ENCODE data around the gene SERPINE2.

SERPINE2 gene

DNA sequence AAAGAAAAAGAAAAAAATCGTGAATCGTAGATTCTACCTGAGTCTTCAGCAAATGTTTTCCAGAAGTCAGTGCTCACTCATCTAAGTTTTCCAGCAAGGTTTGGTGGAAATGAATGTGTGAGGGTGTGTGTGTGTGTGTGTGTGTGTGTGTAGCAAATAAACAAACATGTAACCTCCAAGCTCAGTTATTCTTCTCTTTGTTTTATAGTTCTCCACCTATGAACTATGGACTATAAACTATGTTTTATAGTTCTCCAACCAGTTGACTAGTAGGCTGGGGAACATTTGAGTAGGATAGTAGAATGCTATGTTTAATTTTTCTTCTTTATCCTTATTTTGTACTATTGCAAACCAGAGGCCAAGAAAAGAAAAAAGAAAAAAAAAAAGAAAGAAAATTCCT, 44.6 kb upstream of the SERPINE2 start:
- Histone ChIP-seq H3K27me3 (ENCODE audit: insufficient read depth, low read depth, severe bottlenecking) (no peaks in the 10 kb centered on the region), H3K27ac (no peak overlapping the region), H3K4me3 (ENCODE audit: low read depth, low read length) (no peak overlapping the region), H3K36me3 (no peaks in the 10 kb centered on the region), H3K9me3 (ENCODE audit: severe bottlenecking) (no peaks in the 10 kb centered on the region)
- DNase-seq, result no peak
- TF ChIP-seq, protein P1, sequence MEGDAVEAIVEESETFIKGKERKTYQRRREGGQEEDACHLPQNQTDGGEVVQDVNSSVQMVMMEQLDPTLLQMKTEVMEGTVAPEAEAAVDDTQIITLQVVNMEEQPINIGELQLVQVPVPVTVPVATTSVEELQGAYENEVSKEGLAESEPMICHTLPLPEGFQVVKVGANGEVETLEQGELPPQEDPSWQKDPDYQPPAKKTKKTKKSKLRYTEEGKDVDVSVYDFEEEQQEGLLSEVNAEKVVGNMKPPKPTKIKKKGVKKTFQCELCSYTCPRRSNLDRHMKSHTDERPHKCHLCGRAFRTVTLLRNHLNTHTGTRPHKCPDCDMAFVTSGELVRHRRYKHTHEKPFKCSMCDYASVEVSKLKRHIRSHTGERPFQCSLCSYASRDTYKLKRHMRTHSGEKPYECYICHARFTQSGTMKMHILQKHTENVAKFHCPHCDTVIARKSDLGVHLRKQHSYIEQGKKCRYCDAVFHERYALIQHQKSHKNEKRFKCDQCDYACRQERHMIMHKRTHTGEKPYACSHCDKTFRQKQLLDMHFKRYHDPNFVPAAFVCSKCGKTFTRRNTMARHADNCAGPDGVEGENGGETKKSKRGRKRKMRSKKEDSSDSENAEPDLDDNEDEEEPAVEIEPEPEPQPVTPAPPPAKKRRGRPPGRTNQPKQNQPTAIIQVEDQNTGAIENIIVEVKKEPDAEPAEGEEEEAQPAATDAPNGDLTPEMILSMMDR (IDR thresholded peaks at IDR 0.05; ENCODE audit: low read depth, low read length), result no peak

DNA sequence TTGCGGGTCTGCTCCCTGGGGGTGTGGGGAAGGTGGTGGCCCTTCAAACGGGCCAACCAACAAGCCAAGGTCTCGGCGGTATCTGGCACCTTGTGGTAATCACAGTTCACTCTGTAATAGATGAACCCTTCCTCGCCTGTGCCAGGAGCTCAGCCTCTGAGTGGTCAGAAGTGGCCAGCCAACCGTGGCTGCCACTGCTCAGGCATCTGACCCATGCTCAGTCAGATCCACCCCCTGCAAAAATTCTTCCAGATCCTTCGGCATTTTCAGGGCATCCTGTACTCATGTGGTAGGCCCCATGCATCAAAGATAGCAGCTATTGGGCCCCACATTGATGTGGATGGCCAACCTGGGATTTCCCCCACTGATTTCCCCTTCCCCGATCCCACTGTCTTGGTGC, 39.6 kb upstream of the SERPINE2 start:
- no peak for DNase-seq
- no peak overlapping the region for H3K27ac ChIP-seq
- no peak overlapping the region for H3K4me3 ChIP-seq (ENCODE audit: low read depth, low read length)
- TF ChIP-seq, protein P1 (IDR thresholded peaks at IDR 0.05; ENCODE audit: low read depth, low read length), result no peak
- no peaks in the 10 kb centered on the region for H3K9me3 ChIP-seq (ENCODE audit: severe bottlenecking)
- no peaks in the 10 kb centered on the region for H3K36me3 ChIP-seq
- no peaks in the 10 kb centered on the region for H3K27me3 ChIP-seq (ENCODE audit: insufficient read depth, low read depth, severe bottlenecking)

DNA sequence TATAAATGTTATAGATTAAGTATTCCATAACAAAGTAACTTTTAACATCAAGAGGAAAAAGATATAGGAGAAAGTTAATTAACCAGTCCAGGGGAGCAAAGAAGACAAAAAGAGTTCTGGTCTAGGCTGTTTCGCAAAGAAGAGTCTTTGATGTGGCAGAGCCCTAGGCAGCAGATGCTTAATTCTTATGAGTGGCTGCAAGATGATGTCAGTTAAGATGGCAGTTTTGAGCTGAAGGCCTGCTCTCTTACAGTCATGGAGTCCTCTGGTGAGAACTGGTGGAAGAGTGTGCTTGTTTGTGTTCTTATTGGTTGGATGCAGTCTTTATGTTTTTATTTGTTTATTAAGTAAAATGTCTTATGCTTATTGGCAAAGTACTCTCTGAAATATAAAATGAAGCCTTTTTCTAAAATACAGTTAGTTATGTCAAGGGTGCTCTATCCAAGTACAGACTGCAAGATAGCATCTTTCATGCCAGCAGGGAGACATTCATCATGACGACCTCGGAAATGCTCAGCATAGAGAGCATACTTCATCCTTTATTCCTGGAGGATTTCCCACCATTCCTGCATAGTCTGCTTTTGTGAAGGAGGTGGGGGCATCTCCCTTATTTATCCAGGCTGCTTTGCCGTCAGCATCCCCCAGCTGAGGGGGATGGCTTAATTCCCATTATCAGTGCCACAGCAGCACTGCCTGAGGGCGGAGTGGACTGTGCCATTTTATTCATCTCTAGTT, 38.9 kb upstream of the SERPINE2 start:
- no peak for DNase-seq

DNA sequence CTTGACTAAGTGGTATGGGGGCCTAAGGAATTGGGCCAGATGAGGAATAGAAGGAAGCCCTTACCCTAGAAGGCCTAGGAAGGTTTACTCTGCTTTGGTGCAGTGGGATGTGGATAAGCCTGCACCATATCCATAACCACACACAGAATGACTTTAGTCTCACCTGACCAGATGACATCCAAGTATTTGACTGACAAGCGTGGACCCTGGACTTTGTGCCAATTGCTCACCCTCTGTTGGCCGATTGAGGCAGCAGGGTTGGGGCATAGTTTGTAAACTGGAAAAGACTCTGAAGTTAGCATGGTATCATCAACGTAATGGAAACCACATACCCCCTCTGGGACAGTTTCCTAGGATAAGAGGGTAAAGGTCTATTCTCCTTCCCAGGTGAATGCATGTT, 36.5 kb upstream of the SERPINE2 start:
- Histone ChIP-seq H3K27me3 (ENCODE audit: insufficient read depth, low read depth, severe bottlenecking) (no peaks in the 10 kb centered on the region), H3K4me3 (ENCODE audit: low read depth, low read length) (no peak overlapping the region), H3K27ac (no peak overlapping the region), H3K9me3 (ENCODE audit: severe bottlenecking) (no peaks in the 10 kb centered on the region), H3K36me3 (no peaks in the 10 kb centered on the region)
- TF ChIP-seq, protein P1 (IDR thresholded peaks at IDR 0.05; ENCODE audit: low read depth, low read length), result no peak
- DNase-seq, result no peak

More for the DNA sequence above, 38.9 kb upstream of the SERPINE2 start:
- no peaks in the 10 kb centered on the region for H3K9me3 ChIP-seq (ENCODE audit: severe bottlenecking)
- no peaks in the 10 kb centered on the region for H3K27me3 ChIP-seq (ENCODE audit: insufficient read depth, low read depth, severe bottlenecking)
- TF ChIP-seq, protein P1 (IDR thresholded peaks at IDR 0.05; ENCODE audit: low read depth, low read length), result no peak
- H3K4me3 ChIP-seq (ENCODE audit: low read depth, low read length), result no peak overlapping the region
- no peaks in the 10 kb centered on the region for H3K36me3 ChIP-seq
- H3K27ac ChIP-seq, result no peak overlapping the region

DNA sequence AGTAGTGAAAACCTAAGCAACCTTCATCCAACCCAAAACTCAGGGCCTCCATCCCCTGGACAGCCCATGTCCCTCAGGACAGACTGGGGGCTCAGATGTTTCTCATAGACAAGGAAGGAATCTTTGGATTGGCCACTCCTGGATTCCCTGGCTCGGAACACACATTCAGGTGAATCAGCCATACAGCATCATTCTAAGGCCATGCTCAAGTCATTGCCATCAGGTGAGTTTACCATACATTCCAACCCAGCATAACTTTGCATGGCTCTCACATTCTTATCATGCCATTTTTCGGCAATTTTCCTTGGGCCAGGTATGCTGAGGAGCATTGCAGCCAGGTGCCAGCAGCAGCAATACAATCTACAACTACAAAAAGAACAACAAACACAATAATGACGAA, 34.6 kb upstream of the SERPINE2 start:
- no peaks in the 10 kb centered on the region for H3K27me3 ChIP-seq (ENCODE audit: insufficient read depth, low read depth, severe bottlenecking)
- no peak overlapping the region for H3K4me3 ChIP-seq (ENCODE audit: low read depth, low read length)
- no peaks in the 10 kb centered on the region for H3K9me3 ChIP-seq (ENCODE audit: severe bottlenecking)
- TF ChIP-seq, protein P1 (IDR thresholded peaks at IDR 0.05; ENCODE audit: low read depth, low read length), result no peak
- no peak for DNase-seq
- no peaks in the 10 kb centered on the region for H3K36me3 ChIP-seq
- no peak overlapping the region for H3K27ac ChIP-seq
